ENCODE data around the gene SSH3.
"Not testable (repeated sequence)": the region's sequence is repeated elsewhere in the genome, so short reads cannot be mapped to it uniquely, and the experiment has no call there.

Gene SSH3

DNA sequence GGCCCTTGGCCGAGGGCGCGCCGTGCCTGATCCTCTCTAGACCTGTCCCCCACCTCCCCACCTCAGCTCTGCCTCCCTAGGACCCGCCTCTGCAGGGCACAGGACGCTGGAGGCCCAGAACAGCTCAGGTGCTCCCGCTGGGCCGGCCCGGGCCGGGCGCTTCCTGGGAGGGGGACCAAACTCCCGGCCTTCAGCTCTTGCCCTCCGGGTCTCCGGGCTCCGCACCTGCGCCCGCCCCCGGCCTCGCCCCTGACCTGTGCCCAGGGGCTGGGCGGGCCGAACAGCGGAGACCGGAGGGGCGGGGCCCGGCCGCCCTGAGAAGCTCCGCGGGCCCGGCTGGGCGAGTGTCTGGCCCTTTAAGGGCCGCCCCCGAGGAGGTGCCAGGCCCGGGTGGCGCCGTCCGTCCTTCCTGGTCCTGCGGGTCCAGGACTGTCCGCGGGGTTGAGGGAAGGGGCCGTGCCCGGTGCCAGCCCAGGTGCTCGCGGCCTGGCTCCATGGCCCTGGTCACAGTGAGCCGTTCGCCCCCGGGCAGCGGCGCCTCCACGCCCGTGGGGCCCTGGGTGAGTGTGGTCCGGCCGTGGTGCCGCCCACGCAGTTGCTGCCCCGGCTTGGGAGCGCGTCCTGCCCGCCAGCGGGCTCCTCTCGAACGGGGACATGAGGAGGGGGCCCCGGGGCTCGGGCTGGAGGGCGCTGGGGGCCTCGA is at the start of gene SSH3:
Gene SSH3 (plus strand): TSS at position 399 of the 703 bp plus-strand sequence. CDS start 96 bp downstream, at position 495.
- DNase-seq (ENCODE audit: low read depth in 2 of 2) = no peak

- DNase-seq (ENCODE audit: low read depth in 2 of 2) = no peak
Observed at GRCh38 chr11:67253872-67254624, 49.3 kb upstream of the SSH3 start.

DNA sequence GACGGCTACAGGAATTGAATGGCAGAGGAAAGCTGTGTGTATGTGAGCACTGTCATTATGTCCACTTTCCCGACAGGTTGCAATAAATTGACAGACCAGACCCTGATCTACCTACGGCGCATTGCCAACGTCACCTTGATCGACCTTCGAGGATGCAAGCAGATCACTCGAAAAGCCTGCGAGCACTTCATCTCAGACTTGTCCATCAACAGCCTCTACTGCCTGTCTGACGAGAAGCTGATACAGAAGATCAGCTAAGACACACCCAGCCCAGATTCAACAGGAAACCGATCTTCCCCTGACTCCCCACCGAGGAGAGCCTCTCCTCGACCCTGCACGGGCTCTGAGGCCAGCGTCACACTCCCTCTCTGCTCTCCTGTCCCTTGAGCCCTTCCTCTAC is 48.5 kb upstream of the SSH3 start:
- DNase-seq (ENCODE audit: low read depth in 2 of 2) = no peak

- DNase-seq (ENCODE audit: low read depth in 2 of 2) = no peak
Observed at GRCh38 chr11:67255353-67255752, 48.0 kb upstream of the SSH3 start.

DNA sequence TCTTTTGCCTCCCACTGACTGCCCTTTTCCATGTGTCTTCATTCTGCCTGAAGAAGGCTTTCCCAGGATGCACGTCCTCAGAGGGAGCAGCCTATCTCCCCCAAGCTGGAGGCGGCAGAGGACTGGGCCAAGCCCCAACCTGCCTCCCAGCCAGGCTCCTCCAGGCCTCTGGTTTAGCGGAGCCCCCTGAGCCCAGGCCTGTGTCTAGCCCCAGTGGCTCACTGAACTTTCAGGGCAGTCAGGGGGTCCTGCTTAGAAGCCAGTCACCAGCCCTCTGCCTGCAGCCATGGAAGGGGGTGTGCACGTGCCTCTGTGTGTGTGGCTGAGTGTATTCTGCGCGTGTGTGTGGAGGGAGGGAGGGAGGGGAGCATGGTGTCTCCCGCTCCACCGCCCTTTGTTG is 47.5 kb upstream of the SSH3 start:
- no peak for DNase-seq (ENCODE audit: low read depth in 2 of 2)

DNA sequence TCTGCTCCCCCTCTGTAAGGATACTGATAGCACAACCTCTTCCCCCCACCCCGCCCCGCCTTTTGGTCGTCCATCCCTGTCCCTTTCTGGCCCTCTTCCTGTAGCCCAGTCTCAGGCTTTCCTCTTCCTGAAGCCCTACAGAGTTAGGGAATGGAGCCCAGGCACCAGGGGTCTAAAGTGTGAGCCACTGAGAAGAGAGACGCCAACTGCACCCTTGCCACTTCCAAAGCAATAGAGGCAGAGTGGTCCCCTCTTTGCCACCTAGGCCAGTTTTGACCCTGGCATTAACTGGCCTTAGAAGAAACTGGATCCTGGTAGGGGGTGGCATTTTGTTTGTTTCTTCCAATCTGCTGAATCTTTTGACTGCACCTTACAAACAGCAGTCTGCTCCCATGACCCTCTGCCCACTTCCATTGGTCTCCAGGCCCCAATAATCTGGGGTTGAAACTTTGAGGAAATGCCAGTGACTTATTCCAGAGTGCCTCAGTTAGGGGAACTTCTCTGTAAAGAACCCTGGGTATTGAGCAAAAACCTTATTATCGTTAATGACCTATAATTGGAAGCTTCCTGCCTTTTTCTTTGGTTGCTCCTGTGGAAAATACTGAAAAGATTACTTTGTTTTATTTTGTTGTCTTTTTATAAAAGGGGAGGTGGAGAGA is 46.7 kb upstream of the SSH3 start:
- DNase-seq (ENCODE audit: low read depth in 2 of 2) = no peak

DNA sequence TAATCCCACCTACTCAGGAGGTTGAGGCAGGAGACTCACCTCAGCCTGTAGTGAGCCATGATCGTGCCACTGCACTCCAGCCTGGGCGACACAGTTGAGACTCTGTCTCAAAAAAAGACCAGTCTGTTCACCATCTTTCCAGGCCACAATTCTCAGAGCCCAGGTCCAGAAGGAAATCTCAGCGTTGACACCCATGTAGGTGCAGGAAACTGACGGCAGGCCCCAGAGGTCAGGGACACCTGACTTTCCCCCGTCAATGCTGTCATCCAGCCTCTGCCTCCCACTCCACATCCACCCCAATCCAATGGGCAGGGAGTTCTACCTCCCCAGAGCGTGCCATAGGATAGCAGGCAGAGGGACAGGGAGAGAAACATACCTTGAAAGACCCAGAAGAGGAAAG is 42.9 kb upstream of the SSH3 start:
- DNase-seq (ENCODE audit: low read depth in 2 of 2) = no peak

GRCh38 chr11:67260885-67261639 is 42.3 kb upstream of the SSH3 start:
- DNase-seq (ENCODE audit: low read depth in 2 of 2) = not testable (repeated sequence)

DNA sequence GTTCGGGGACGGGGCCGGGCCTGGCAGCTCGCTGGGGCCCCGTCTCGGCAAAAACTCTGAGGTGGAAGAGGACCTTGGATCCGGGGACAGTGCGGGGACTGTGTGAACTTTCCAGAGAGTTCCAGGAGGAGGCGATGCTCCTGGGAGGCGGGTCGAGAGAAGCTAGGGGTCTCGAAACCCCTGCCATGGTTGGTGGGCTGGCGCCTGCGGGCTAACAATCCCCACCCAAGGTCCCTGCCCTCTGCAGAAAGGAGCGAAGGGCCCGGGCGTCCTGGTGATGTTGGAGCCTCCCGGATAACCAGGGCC is 41.7 kb upstream of the SSH3 start:
- DNase-seq (ENCODE audit: low read depth in 2 of 2) = no peak

GRCh38 chr11:67261946-67262681 is 41.2 kb upstream of the SSH3 start:
- no peak for DNase-seq (ENCODE audit: low read depth in 2 of 2)

DNA sequence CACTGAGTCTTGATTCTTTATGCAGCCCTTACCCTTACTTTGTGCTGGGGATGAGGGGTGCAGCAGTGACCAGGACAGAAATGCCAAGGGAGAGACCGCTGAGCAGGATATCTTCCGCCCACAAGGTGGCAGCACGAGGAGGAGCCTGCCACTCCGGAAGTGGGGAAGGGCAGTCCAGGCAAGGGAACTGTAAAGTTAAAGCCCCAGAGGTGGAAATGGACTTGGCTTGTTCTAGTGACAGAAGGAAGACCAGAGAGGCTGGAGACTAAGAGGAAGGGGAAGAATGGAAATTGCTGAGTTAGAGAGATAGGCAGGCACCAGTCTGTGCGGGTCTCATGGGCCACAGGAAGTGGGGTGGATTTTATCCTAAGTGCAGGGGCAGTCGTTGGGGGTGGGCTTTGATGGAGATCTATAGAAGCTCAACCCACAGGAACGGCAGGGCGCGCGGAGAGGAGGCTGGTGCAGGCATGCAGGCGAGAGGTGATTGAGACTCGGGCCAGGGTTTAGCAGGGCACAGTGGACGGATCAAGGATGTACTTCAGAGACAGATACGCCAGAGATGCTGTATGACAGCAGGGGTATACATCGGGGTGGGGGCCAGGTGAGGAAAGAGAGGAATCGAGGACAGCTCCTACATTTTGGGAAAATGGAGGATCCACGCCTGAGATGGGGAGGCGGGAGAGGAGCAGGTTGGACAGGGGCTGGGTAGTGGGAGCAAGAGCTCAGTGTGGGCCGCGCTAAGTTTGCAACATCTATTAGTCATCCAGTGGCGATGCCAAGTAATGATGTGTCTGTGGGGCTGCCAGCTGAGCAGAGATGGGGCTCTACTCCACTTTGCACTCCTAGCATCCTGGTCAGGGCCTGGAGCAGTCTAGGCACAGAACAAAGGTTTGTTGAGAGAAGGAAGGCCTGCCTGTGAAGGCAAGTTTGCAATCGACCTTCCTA is 40.3 kb upstream of the SSH3 start:
- peak; percentile 64 to 68 for DNase-seq (ENCODE audit: low read depth in 2 of 2)

GRCh38 chr11:67264260-67264659 is 39.1 kb upstream of the SSH3 start:
- DNase-seq (ENCODE audit: low read depth in 2 of 2) = no peak

GRCh38 chr11:67264877-67265632 is 38.3 kb upstream of the SSH3 start:
- DNase-seq (ENCODE audit: low read depth in 2 of 2) = no peak

GRCh38 chr11:67265633-67266448 is 37.5 kb upstream of the SSH3 start:
- DNase-seq (ENCODE audit: low read depth in 2 of 2) = peak; percentile 65 to 67

DNA sequence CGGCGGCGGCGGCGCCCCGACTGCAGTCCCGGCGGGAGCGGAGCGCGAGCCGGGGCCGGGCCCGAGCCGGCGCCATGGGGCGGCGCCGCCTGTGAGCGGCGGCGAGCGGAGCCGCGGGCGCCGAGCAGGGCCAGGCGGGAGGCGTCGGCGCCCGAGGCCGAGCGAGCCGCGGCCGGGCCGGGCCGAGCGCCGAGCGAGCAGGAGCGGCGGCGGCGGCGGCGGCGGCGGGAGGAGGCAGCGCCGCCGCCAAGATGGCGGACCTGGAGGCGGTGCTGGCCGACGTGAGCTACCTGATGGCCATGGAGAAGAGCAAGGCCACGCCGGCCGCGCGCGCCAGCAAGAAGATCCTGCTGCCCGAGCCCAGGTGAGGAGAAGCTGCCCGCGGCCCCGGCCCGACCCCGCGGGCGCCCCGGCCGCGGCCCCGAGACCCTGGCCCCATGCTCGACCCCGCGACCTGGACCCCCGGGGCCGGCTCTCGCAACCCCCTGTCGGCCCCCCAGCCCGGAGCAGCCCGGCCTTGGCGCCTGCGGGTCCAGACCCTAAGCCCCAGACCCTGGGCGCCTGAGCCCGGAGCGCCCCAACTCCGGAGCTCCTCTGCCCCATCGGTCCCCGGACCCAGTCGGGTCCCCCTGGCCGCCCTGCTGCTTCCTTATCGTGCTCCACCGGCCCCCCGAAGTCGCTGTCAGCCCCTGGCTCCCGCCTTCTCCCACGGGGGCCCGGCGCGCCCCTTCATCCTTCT is 36.7 kb upstream of the SSH3 start, which contains the start of gene GRK2:
Gene GRK2 (plus strand): TSS at position 25 of the 739 bp plus-strand sequence. CDS start 227 bp downstream, at position 252.
- no peak for DNase-seq (ENCODE audit: low read depth in 2 of 2)

DNA sequence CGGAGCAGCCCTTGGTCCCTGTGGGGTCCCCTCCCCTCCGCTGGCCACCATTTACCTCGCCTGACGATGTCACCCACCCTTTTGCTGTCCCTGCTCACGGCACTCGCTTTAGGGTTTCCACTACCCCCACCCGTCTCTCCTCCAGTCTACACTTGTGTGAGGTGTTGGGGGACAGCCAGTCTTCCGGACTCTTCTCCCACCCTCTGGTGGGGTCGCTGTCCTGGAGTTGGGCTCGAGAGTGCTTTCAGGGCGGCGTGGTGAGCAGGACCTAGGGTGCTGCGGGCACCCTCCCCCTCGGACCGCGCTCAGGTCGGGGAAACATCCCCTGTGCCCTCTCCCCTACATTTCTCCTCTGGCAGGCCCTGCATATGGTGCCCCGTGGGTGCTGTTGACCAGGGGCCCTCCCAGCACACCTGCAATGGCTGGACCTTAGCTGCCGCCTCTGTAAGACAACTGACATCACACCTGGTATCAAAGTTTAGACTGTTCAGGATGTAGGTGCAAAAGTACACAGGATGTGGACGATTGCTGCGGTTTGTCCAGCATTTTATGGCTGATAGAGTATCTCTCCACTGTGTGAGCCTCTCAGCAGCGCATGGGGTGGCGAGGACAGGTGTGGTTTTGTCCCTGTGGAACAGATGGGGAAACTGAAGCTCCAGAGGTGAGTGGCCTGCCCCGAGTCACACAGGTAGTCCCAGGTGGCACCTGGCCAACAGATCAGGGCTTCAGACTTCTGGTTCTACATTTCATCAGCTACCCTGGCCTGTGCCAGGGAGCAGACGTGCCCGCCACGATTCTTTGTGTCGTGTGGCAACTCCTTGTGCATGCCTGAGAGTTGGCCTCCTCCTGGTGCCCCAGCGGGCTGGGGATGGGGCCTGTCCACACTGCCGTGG is 35.9 kb upstream of the SSH3 start:
- no peak for DNase-seq (ENCODE audit: low read depth in 2 of 2)
